Psoas muscle (tissue), 8 donors: Measurements from ENCODE around the gene ATP6V1D. TPM values are rescaled to one million over a fixed set of nuclear protein-coding genes. Genes with fewer than 3 reads are reported as not detected.
"Not testable (repeated sequence)": the region's sequence is repeated elsewhere in the genome, so short reads cannot be mapped to it uniquely, and the experiment has no call there.

Experiments used
- ATAC-seq, 4 donors: fragments of 200-7000 bp; cut with Tn5 transposase; one replicate each; pipeline ENCODE4 v1.9.1; 2020; ENCODE audit warnings: moderate library complexity in 3 of 4, mild to moderate bottlenecking in 2 of 4
- DNase-seq, 2 donors: peaks; one replicate each; pipeline ENCODE4 v3.0.0-alpha.2; 2020
- H3K27ac ChIP-seq: fragments of 200-600 bp; one replicate; pipeline ENCODE4 v1.8.0; 2022
- H3K27me3 ChIP-seq, 3 donors: fragments of 200-600 bp in 1 of 3; one replicate each; pipeline versions ENCODE4 v1.6.1 to v1.8.0; 2013 to 2022; ENCODE audit warnings: low read length in 2 of 3, mild to moderate bottlenecking in 2 of 3, moderate library complexity in 1 of 3; ENCODE audit not compliant: insufficient read depth in 3 of 3
- H3K36me3 ChIP-seq, 2 donors: fragments of 200-600 bp in 1 of 2; one replicate each; pipeline versions ENCODE4 v1.6.1 to v1.8.0; 2013 to 2022; ENCODE audit warnings: low read depth in 1 of 2, mild to moderate bottlenecking in 1 of 2, moderate library complexity in 1 of 2; ENCODE audit not compliant: insufficient read depth in 1 of 2
- H3K4me1 ChIP-seq: fragments of 200-600 bp; one replicate; pipeline ENCODE4 v1.8.0; 2022
- H3K4me3 ChIP-seq: fragments of 200-600 bp; one replicate; pipeline ENCODE4 v1.8.0; 2022; ENCODE audit warnings: mild to moderate bottlenecking
- H3K9me3 ChIP-seq: fragments of 200-600 bp; one replicate; pipeline ENCODE4 v1.8.0; 2022
- CTCF ChIP-seq: fragments of 200-600 bp; IDR thresholded peaks from one replicate; pipeline ENCODE4 v1.8.0; 2022; ENCODE audit warnings: antibody characterized with exemption
- WGBS, 3 donors: extraction: QIAGEN DNeasy Blood & Tissue Kit; methylation state at CpG; one replicate each; pipeline versions ENCODE4 v1.1.6 to v1.1.7; 2013; 5-methylcytosine and 5-hydroxymethylcytosine counted together
- intact Hi-C, 2 donors: fragments of 100-400 bp; cut with DNase I; formaldehyde crosslinking; loops; one replicate each; pipeline versions ENCODE4 v1.11.0 to v1.14.2; 2022
- polyA plus RNA-seq, 3 donors: library from polyadenylated mRNA; stranded (reverse); fragments of 200-250 nt; gene quantifications; one replicate each; pipeline ENCODE4 v1.2.3, GENCODE V29; 2013
- total RNA-seq, 4 donors: library from RNA; stranded (reverse); fragmentation: NEBNext Ultra II Directional in 2 of 4; extraction: Animal tissue kit (Norgen Biotek cat#: 25700) in 2 of 4; gene quantifications; one replicate each; pipeline versions ENCODE4 v1.2.1 to v1.2.4, GENCODE V29; 2021 to 2023
- donor health status: healthy with polysubstance abuse.
- donor health status: DM: no; HTN: no; CAD: no; lungs with moderate emphysema.
- donor health status: Bipolar disorder and iron deficiency.
- donor health status: healthy.
- donor health status: DM: yes; HTN: yes; CAD: no.
- donor health status: DM: no; HTN: no; CAD: no.
- donor health status: DM: no; HTN: no; CAD: no.
- donor health status: DM: yes; HTN: yes; CAD: no.

The ATP6V1D gene
- total and polyA plus RNA-seq, 7 donors = 54.1 to 133 (median 66.7) TPM

DNA sequence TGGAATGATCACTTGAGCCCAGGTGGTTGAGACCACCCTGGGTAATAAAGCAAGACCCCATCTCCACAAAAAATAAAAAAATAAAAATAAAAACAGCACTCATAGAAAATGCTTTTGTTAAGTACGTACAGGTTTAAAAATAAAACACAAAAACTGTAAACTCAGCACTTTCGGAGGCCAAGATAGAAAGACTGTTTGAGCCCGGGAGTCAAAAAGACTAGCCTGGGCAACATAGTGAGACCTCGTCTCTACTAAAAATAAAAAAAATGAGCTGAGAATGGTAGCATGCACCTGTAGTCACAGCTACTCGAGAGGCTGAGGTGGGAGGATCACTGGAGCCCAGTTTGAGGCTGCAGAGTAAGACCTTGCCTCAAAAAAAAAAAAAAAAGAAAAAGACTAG, 7.5 kb downstream of the ATP6V1D start:
- H3K4me3 ChIP-seq = no peak overlapping the region
- no peaks in the 10 kb centered on the region for H3K9me3 ChIP-seq
- H3K36me3 ChIP-seq = peaks cover 4 to 60% of the 10 kb centered on the region in 2 donors
- H3K4me1 ChIP-seq = peaks cover 15% of the 10 kb centered on the region
- H3K27ac ChIP-seq = no peak overlapping the region
- no peak for DNase-seq
- H3K27me3 ChIP-seq = no peaks in the 10 kb centered on the region
- no peak for TF ChIP-seq CTCF
- intact Hi-C loops = no loop called here
- no peak for ATAC-seq
- 48 to 73% (median 49%) methylated on average over 5 of the region's 5 CpGs for WGBS, 3 donors

DNA sequence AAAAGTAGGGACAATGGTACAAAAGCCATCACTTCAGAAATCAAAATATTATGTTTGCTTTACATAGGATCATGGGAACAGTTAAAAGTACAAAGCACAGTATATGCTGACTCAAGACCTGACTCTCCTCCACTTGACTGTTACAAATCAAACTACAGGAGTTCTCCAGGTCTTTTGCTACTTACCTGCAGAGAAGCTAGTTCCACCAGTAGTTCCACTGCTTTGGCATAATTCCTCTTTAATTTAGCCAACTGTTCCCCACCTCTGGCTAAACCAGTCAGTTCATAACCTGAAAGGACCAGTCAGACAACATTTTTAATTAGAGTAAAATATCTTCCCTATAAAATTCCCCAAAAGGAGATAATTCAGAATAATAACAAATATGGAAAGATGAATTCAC, 14.0 kb downstream of the ATP6V1D start:
- H3K4me1 ChIP-seq = no peaks in the 10 kb centered on the region
- ATAC-seq (no peak), DNase-seq (no peak)
- intact Hi-C loops = no loop called here
- peaks cover 4 to 93% of the 10 kb centered on the region in 2 donors for H3K36me3 ChIP-seq
- H3K27ac ChIP-seq = no peak overlapping the region
- H3K9me3 ChIP-seq = no peaks in the 10 kb centered on the region
- TF ChIP-seq CTCF = no peak
- no peak overlapping the region for H3K4me3 ChIP-seq
- no peaks in the 10 kb centered on the region for H3K27me3 ChIP-seq

DNA sequence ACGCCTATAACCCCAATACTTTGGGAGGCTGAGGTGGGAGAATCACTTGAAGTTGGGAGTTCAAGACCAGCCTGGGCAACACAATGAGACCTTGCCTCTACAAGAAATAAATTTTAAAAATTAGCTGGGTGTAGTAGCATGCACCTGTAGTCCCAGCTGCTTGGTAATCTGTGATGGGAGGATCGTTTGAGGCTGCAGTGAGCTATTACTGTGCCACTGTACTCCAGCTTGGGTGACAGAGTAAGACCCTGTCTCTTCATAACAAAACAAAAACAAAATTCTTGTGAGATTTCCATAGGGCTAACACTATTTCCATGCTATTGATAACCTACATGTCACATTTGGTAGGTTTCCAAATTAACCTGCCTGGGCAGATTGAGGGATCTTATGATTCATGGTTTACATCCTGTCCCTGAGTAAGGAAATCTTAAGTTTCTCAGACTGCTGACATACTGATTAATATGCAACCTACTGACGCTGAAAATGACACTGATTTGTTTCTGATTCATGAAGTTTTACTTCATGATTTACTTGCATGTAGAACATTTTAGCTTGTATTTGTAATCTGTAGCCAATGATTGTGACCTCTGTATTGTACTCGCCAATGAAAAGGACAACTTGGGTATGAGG, 15.9 kb downstream of the ATP6V1D start:
- no peaks in the 10 kb centered on the region for H3K4me1 ChIP-seq
- H3K9me3 ChIP-seq = no peaks in the 10 kb centered on the region
- ATAC-seq (no peak), DNase-seq (no peak)
- no peak for TF ChIP-seq CTCF
- H3K36me3 ChIP-seq = peaks cover 0 to 92% of the 10 kb centered on the region in 2 donors
- intact Hi-C loops = no loop called here
- H3K4me3 ChIP-seq = no peak overlapping the region
- no peak overlapping the region for H3K27ac ChIP-seq
- H3K27me3 ChIP-seq = no peaks in the 10 kb centered on the region
- 88 to 90% (median 90%) methylated on average over 4 of the region's 4 CpGs for WGBS, 3 donors

DNA sequence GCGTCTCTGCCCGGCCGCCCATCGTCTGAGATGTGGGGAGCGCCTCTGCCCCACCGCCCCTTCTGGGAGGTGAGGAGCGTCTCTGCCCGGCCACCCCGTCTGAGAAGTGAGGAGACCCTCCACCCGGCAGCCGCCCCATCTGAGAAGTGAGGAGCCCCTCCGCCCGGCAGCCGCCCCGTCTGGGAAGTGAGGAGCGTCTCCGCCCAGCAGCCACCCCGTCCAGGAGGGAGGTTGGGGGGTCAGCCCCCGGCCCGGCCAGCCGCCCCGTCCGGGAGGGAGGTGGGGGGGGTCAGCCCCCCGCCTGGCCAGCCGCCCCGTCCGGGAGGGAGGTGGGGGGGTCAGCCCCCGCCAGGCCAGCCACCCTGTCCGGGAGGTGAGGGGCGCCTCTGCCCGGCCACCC, 18.4 kb downstream of the ATP6V1D start:
- H3K36me3 ChIP-seq = peaks cover 4 to 92% of the 10 kb centered on the region in 2 donors
- intact Hi-C loops, H3K4me1 ChIP-seq, ATAC-seq, H3K4me3 ChIP-seq, DNase-seq, H3K27ac ChIP-seq, H3K9me3 ChIP-seq, H3K27me3 ChIP-seq: not testable (repeated sequence)
- 96 to 100% (median 99%) methylated on average over 4 to 31 of the region's 31 CpGs for WGBS, 3 donors

DNA sequence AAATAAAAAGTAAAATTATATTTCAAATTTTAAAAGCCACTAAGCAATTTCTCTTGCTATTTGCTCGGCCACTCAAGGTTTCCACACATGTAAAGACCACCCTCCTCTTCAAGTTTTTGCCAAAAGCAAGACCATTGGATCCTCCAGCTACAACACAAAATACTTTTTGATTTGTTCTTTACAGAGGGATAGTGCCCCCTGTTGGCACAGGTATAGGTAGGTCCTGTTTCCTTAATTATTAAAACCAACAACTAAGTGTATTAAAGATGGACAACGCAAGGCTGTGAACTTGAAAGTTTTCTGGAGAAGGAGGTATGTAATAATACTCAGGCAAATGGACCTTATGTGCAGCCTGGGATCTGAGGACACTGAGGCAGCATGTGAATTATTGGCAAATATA, 23.8 kb downstream of the ATP6V1D start:
- 89 to 97% (median 90%) methylated on average over 2 of the region's 2 CpGs for WGBS, 3 donors
- intact Hi-C loops = no loop called here
- Histone ChIP-seq H3K27me3 (no peaks in the 10 kb centered on the region), H3K9me3 (no peaks in the 10 kb centered on the region), H3K4me3 (no peak overlapping the region), H3K36me3 (peaks cover 11 to 96% of the 10 kb centered on the region in 2 donors), H3K27ac (no peak overlapping the region), H3K4me1 (no peaks in the 10 kb centered on the region)
- DNase-seq (no peak), ATAC-seq (no peak)
- peak; percentile 20 for TF ChIP-seq CTCF
